Caco-2 (cell line): ENCODE data around the gene STK32C. TPM values are rescaled to one million over a fixed set of nuclear protein-coding genes. Genes with fewer than 3 reads are reported as not detected.

Source experiments
- BruUV-seq: library from RNA; stranded (reverse); fragments of 400-500 nt; replicated peaks from 2 replicates; lab custom pipeline; 2021; lab: Mats Ljungman, UMichigan
- CTCF ChIA-PET: fragments of 300-600 bp; sonication (Branson Sonifier 250); formaldehyde crosslinking; loops from one replicate; lab custom pipeline; 2022; ENCODE audit warnings: antibody characterized with exemption; lab: Charles Lee
- POLR2A ChIA-PET: fragments of 300-600 bp; sonication (Branson Sonifier 250); formaldehyde crosslinking; loops from one replicate; lab custom pipeline; 2022; ENCODE audit warnings: antibody characterized with exemption; lab: Charles Lee
- DNase-seq, 2 experiments: peaks; one replicate each; pipeline versions ENCODE4 v3.0.0 to v3.0.0-alpha.2; 2020 to 2022
- H3K27me3 ChIP-seq: replicated peaks from 2 replicates; pipeline ENCODE4 v1.6.0; 2011; ENCODE audit warnings: low read length; ENCODE audit not compliant: control insufficient read depth, insufficient read depth
- H3K36me3 ChIP-seq: 2 replicates; pipeline ENCODE4 v1.5.1; 2011; ENCODE audit warnings: low read length; ENCODE audit not compliant: control insufficient read depth, insufficient read depth
- H3K4me1 ChIP-seq: fragments of 250-450 bp; sonication (Bioruptor Pico); 2 replicates; pipeline ENCODE4 v1.5.1; 2020; ENCODE audit warnings: mild to moderate bottlenecking
- H3K4me3 ChIP-seq: 2 replicates; pipeline ENCODE4 v1.5.1; 2011; ENCODE audit warnings: low read depth, mild to moderate bottlenecking, control low read depth, low read length
- H3K9me3 ChIP-seq: fragments of 250-450 bp; sonication (Bioruptor Pico); 2 replicates; pipeline ENCODE4 v1.5.1; 2020; ENCODE audit warnings: mild to moderate bottlenecking, moderate library complexity
- H3K27ac Mint-ChIP-seq: one replicate; pipeline ENCODE4 v1.8.0; 2022; ENCODE audit warnings: mixed read lengths; ENCODE audit not compliant: unreplicated experiment
- H3K27me3 Mint-ChIP-seq: one replicate; pipeline ENCODE4 v1.8.0; 2022; ENCODE audit warnings: mixed read lengths; ENCODE audit not compliant: insufficient read depth, unreplicated experiment
- H3K36me3 Mint-ChIP-seq: one replicate; pipeline ENCODE4 v1.8.0; 2022; ENCODE audit warnings: mild to moderate bottlenecking, mixed read lengths; ENCODE audit not compliant: insufficient read depth, unreplicated experiment
- H3K4me1 Mint-ChIP-seq: one replicate; pipeline ENCODE4 v1.8.0; 2022; ENCODE audit warnings: low read depth, mixed read lengths; ENCODE audit not compliant: unreplicated experiment
- H3K4me3 Mint-ChIP-seq: one replicate; pipeline ENCODE4 v1.8.0; 2022; ENCODE audit warnings: mild to moderate bottlenecking, moderate library complexity, mixed read lengths; ENCODE audit not compliant: unreplicated experiment
- H3K9me3 Mint-ChIP-seq: one replicate; pipeline ENCODE4 v1.8.0; 2022; ENCODE audit warnings: mixed read lengths; ENCODE audit not compliant: unreplicated experiment
- intact Hi-C: fragments of 100-400 bp; cut with micrococcal nuclease; formaldehyde crosslinking; loops from one replicate; pipeline ENCODE4 v1.10.0; 2022; ENCODE audit not compliant: unreplicated experiment
- total RNA-seq: library from RNA; stranded (reverse); gene quantifications from 2 replicates; pipeline ENCODE4 v1.2.3, GENCODE V29; 2022
- TF ChIP-seq, protein P1 (sequence below), 2 experiments: fragments of 200-600 bp in 1 of 2; IDR thresholded peaks; 1 replicate in 1 of 2; 2 replicates in 1 of 2; pipeline versions ENCODE4 v1.5.1 to v1.8.0; 2011 to 2022; ENCODE audit warnings: antibody characterized with exemption in 1 of 2, control low read depth in 1 of 2, inconsistent platforms in 1 of 2, low read depth in 1 of 2, low read length in 1 of 2, mild to moderate bottlenecking in 1 of 2, moderate library complexity in 1 of 2; ENCODE audit not compliant: insufficient read depth in 1 of 2, severe bottlenecking in 1 of 2, unreplicated experiment in 1 of 2

Gene STK32C
- total RNA-seq, 1 experiment from 2014 or later = 13.3 TPM

DNA sequence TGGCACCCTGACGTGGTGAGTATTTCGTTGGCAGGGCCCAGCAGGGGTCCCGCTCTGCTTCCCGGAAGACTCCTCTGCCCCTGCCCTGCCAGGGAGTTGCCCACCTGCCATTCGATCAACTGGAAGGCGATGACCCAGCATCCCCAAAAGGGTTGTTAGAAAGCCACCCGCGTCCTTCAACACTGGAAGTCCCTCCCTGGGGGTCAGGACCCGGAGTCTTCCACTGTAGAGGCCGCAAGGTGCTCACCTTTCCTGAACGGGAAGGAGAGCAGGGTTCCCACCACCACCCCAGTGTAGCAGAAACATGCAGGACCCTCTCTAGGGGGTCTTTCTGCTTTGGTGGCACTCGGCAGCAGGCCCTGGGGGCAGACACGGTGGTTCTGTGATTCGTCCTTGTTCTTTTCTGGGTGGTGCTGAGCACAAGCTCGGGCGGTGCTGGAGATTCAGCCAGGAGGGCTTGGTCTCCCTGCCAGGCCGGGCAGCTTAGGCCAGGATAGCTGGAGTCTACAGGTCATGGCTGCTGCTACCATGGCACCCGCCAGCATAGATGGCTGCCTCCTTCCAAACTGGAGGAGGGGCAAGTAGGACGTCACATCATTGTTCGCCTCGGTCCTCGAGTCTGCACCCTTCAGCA, 140.6 kb downstream of the STK32C start:
- CTCF ChIA-PET = no interaction called here
- no peaks in the 10 kb centered on the region for H3K4me1 Mint-ChIP-seq
- no peaks in the 10 kb centered on the region for H3K9me3 ChIP-seq
- no peak overlapping the region for H3K4me3 Mint-ChIP-seq
- H3K36me3 Mint-ChIP-seq = no peaks in the 10 kb centered on the region
- no peak for DNase-seq
- intact Hi-C loops = no loop called here
- H3K4me1 ChIP-seq = no peaks in the 10 kb centered on the region
- no peak overlapping the region for H3K4me3 ChIP-seq
- no peaks in the 10 kb centered on the region for H3K27me3 ChIP-seq
- no peaks in the 10 kb centered on the region for H3K36me3 ChIP-seq
- TF ChIP-seq, protein P1, sequence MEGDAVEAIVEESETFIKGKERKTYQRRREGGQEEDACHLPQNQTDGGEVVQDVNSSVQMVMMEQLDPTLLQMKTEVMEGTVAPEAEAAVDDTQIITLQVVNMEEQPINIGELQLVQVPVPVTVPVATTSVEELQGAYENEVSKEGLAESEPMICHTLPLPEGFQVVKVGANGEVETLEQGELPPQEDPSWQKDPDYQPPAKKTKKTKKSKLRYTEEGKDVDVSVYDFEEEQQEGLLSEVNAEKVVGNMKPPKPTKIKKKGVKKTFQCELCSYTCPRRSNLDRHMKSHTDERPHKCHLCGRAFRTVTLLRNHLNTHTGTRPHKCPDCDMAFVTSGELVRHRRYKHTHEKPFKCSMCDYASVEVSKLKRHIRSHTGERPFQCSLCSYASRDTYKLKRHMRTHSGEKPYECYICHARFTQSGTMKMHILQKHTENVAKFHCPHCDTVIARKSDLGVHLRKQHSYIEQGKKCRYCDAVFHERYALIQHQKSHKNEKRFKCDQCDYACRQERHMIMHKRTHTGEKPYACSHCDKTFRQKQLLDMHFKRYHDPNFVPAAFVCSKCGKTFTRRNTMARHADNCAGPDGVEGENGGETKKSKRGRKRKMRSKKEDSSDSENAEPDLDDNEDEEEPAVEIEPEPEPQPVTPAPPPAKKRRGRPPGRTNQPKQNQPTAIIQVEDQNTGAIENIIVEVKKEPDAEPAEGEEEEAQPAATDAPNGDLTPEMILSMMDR (IDR thresholded peaks at IDR 0.05; ENCODE audit: insufficient read depth in 1 of 2, low read depth in 1 of 2, low read length in 1 of 2, severe bottlenecking in 1 of 2, unreplicated experiment in 1 of 2) = no peak
- POLR2A ChIA-PET = no interaction called here
- H3K27me3 Mint-ChIP-seq = peaks cover 9% of the 10 kb centered on the region
- H3K27ac Mint-ChIP-seq = no peak overlapping the region
- no peaks in the 10 kb centered on the region for H3K9me3 Mint-ChIP-seq
- no TSS peak for BruUV-seq

DNA sequence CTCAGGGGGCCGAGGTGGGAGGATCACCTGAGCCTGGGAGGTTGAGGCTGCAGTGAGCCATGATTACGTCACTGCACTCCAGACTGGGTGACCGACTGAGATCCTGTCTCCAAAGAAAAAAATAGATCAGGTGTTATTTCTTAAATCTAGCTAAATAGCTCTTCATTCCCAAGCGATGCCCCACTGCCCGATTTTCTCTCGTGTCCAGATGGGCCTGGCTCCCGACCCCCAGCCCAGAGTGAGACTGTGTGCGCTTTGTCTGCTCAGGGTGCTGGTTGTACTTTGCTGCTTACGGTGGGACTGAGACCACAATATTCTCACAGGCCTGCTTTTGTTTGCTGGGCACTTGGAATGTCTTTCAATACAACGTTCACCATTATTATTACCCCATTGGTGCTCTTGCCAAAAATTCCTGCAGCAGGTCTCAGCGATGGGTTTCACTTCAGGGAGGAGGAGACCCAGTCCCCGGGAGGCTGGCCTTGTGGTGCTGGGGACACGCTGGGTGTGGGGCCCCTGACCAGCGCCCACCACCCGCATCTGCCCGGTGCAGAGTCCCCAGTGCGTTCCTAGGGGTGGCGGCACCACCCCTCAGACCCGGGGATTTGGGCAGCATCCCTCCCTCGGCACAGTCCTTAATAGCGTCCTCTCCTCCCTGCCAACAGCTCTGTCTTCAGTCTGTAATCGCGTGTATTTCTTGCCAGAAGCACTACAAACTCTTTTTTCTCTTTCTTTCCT, 141.4 kb downstream of the STK32C start:
- H3K9me3 ChIP-seq = no peaks in the 10 kb centered on the region
- Mint-ChIP-seq H3K4me3 (no peak overlapping the region), H3K27ac (no peak overlapping the region), H3K36me3 (no peaks in the 10 kb centered on the region), H3K27me3 (peaks cover 9% of the 10 kb centered on the region), H3K4me1 (no peaks in the 10 kb centered on the region), H3K9me3 (no peaks in the 10 kb centered on the region)
- no peaks in the 10 kb centered on the region for H3K36me3 ChIP-seq
- TF ChIP-seq, protein P1 (IDR thresholded peaks at IDR 0.05; ENCODE audit: insufficient read depth in 1 of 2, low read depth in 1 of 2, low read length in 1 of 2, severe bottlenecking in 1 of 2, unreplicated experiment in 1 of 2) = no peak
- intact Hi-C loops = no loop called here
- POLR2A ChIA-PET = no interaction called here
- no peaks in the 10 kb centered on the region for H3K27me3 ChIP-seq
- H3K4me3 ChIP-seq = no peak overlapping the region
- DNase-seq = no peak
- CTCF ChIA-PET = no interaction called here
- BruUV-seq = no TSS peak
- no peaks in the 10 kb centered on the region for H3K4me1 ChIP-seq

DNA sequence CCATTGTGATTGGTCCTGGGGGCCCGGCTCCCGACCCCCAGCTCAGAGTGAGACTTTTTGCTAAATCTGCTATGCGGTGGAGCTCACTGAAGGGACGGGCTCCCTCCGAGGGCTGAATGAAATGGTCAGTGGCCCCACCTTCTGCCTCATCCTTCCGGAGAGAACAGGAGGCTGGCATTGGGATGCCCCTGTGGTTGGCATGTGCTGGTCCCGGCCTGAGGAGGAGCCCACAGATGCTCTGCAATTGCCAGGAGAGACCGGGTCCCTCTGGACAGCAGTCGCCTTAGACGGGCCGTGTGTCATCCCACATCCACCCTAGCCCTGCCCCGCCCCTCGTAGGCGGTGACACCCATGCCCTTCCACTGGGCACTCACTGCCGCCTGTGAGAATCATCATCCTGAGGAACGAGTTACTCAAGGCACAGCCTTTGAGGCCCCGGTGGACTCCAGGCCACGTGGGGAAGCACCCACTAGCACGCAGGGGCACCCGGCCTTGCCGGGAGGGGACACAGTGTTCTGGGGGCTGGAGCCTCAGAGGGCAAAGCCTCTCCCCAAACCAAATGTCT, 142.3 kb downstream of the STK32C start:
- H3K9me3 Mint-ChIP-seq = no peaks in the 10 kb centered on the region
- intact Hi-C loops = no loop called here
- Histone ChIP-seq H3K4me3 (no peak overlapping the region), H3K36me3 (no peaks in the 10 kb centered on the region), H3K27me3 (no peaks in the 10 kb centered on the region), H3K9me3 (no peaks in the 10 kb centered on the region), H3K4me1 (no peaks in the 10 kb centered on the region)
- ChIA-PET CTCF (no interaction called here), POLR2A (no interaction called here)
- no peak for DNase-seq
- H3K27ac Mint-ChIP-seq = no peak overlapping the region
- BruUV-seq = no TSS peak
- H3K4me3 Mint-ChIP-seq = no peak overlapping the region
- H3K36me3 Mint-ChIP-seq = no peaks in the 10 kb centered on the region
- TF ChIP-seq, protein P1 (IDR thresholded peaks at IDR 0.05; ENCODE audit: insufficient read depth in 1 of 2, low read depth in 1 of 2, low read length in 1 of 2, severe bottlenecking in 1 of 2, unreplicated experiment in 1 of 2) = no peak
- H3K4me1 Mint-ChIP-seq = no peaks in the 10 kb centered on the region
- H3K27me3 Mint-ChIP-seq = peaks cover 9% of the 10 kb centered on the region
